ENCODE data around the gene FGFRL1.
"Not testable (repeated sequence)": the region's sequence is repeated elsewhere in the genome, so short reads cannot be mapped to it uniquely, and the experiment has no call there.

Gene FGFRL1

GRCh38 chr4:973431-974397, 37.7 kb upstream of the FGFRL1 start, which contains the start of gene DGKQ:
DGKQ (minus strand) TSS chr4:973569; CDS start chr4:973482, 87 bp downstream.
- peak in 1 of 2 experiments; percentile 18 for DNase-seq

GRCh38 chr4:974668-975067, 36.8 kb upstream of the FGFRL1 start:
- no peak for DNase-seq

GRCh38 chr4:976016-976415, 35.4 kb upstream of the FGFRL1 start:
- DNase-seq: not testable (repeated sequence)

GRCh38 chr4:978957-979701, 32.3 kb upstream of the FGFRL1 start:
- peak; percentile 88 to 92 for DNase-seq

GRCh38 chr4:982291-982690, 29.1 kb upstream of the FGFRL1 start:
- DNase-seq: no peak

GRCh38 chr4:982814-983213, 28.6 kb upstream of the FGFRL1 start:
- DNase-seq: no peak

- DNase-seq: no peak
Observed at GRCh38 chr4:984336-985054, 26.9 kb upstream of the FGFRL1 start.

- DNase-seq: no peak
Observed at GRCh38 chr4:985123-985830, 26.1 kb upstream of the FGFRL1 start.

GRCh38 chr4:986428-986878, 25.0 kb upstream of the FGFRL1 start:
- DNase-seq: no peak

- DNase-seq: peak; percentile 39 to 60
Observed at GRCh38 chr4:986879-987623, 24.4 kb upstream of the FGFRL1 start, which contains the start of gene IDUA. IDUA (plus strand) TSS chr4:987044; CDS start chr4:987085, 41 bp downstream.

GRCh38 chr4:987624-988513, 23.6 kb upstream of the FGFRL1 start:
- DNase-seq: no peak

- no peak for DNase-seq
Observed at GRCh38 chr4:988726-989721, 22.4 kb upstream of the FGFRL1 start.

GRCh38 chr4:989722-990471, 21.5 kb upstream of the FGFRL1 start:
- DNase-seq: no peak

GRCh38 chr4:990746-991367, 20.6 kb upstream of the FGFRL1 start:
- DNase-seq: no peak

GRCh38 chr4:991451-992296, 19.8 kb upstream of the FGFRL1 start:
- DNase-seq: no peak

- DNase-seq: no peak
Observed at GRCh38 chr4:992297-993110, 18.9 kb upstream of the FGFRL1 start.

Measured in AML-193 (cell line).